HG02610 (cell line): ENCODE results near the gene BRSK1.

Experiments used
- ATAC-seq: cut with Tn5 transposase; IDR thresholded peaks from one replicate; pipeline ENCODE4 v1.9.1; 2021; ENCODE audit warnings: mild to moderate bottlenecking, moderate library complexity; ENCODE audit not compliant: unreplicated experiment

Gene BRSK1

DNA sequence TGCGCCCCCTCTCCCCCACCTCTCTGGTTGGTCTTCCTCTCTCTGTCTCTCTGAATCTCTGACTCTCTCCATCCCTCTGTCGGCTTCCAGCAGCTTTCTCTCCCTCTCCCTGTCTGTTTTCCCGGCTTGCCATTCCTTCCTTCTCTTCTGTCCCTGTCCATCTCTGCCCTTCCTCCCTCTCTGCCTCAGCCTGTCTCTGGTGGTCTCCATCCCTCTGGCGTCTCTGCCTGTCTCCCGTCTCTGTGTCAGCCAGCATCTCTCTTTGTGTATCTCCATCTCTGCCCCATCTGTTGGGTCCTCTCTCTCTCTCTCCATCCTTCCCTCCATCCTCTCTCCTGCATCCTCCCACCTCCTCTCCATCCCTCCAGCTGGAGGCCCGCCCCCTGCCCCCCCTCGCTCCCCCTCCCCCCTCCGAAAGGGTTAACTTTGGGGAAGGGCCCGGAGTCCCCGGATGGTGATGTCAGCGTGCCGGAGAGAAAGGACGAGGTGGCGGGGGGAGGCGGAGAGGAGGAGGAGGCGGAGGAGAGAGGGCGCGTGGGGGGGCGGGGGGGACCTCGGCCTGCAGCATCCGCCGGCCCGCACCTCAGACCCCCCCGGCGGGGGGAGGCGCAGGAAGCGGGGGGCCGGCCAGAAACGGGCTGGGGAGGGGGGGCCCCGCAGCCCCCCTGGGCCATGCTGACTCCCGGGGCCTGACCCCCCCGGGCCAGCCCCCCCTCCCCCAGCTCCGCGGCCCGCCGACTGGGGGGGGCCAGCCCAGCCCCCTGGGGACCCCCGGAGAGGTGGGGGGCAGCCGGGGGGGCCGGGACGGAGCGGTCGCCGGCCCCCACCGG is at the start of gene BRSK1:
Gene BRSK1, plus strand, starts transcription at position 450 of the 830 bp plus-strand sequence. CDS start 446 bp downstream, outside the sequence.
- ATAC-seq = no peak

DNA sequence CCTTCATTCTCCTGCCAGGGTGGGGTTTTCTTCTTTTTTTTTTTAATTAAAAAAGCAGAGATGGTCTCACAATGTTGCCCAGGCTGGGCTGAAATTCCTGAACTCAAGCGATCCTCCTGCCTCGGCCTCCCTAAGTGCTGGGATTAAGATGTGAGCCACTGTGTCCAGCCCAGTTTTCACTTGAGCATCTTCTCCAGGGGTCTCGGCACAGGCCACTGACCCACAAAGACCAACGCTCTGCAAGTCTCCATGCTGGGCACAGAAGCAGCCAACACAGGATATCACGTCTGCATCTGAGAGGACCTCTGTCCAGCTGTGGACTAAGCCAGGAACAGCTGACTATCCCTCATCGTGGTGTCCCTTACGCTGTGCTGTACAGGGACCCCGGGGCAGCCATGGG is 45.8 kb upstream of the BRSK1 start:
- ATAC-seq = no peak

DNA sequence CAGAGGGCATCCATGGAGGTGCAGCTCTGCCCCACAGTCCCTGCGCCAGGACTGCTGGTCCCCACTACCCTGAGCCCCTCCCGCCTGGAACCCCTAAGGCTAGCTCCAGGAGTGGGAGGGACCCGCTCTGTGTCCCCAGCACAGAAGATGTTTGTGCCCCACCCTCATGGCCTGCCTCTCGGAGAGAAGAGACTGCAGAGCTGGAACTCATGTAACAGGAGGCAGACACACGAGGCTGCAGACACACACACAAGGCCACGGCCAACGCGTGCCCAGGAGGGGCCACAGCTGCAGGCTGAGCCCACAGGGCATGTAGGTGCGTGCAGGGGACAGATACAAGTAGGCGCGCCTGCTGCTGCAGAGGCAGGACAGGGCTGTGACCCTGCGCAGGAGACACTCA is 44.8 kb upstream of the BRSK1 start:
- ATAC-seq = no peak

- no peak for ATAC-seq
These were observed 43.1 kb upstream of the BRSK1 start for GRCh38 chr19:55240713-55241020.

DNA sequence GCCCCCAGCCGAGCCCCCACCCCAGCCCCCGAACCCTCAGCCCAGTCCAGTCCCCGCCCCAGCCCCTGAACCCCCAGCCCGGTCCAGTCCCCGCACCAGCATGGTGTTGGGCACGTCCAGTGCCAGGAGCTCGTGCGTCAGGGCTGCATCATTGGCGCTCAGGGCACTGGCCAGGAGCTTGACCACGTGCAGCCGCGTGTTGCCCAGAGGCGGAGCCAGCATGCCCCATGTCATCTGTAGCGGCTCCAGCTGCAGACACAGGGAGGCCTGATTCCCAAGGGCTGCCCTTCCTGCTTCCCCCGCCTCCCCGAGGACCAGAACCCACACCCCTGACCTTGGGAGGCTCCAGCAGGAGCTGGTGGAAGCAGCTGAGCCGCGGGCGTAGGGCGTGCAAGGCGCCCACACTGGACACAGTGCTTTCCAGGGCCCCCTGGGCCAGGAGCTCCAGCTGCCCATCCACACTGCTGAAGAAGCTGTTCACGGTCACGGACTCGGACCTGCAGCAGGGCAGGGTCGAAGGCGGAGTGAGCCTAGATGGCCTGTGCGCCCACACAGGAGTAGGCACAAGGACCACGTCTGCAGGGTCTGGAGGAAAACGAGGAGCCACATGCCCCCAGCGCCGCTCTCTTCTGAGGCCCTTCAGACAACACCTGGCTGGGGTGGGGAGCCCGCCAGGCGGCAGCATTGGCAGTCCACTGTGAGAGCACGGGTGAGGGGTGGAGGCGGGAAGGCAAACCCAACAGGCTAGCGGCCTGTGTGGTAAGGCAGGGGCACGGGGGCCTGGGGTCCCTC is 42.5 kb upstream of the BRSK1 start:
- ATAC-seq = no peak

- ATAC-seq = no peak
These were observed 41.8 kb upstream of the BRSK1 start for GRCh38 chr19:55241935-55242464.

- ATAC-seq = no peak
These were observed 41.3 kb upstream of the BRSK1 start for GRCh38 chr19:55242517-55242916.

DNA sequence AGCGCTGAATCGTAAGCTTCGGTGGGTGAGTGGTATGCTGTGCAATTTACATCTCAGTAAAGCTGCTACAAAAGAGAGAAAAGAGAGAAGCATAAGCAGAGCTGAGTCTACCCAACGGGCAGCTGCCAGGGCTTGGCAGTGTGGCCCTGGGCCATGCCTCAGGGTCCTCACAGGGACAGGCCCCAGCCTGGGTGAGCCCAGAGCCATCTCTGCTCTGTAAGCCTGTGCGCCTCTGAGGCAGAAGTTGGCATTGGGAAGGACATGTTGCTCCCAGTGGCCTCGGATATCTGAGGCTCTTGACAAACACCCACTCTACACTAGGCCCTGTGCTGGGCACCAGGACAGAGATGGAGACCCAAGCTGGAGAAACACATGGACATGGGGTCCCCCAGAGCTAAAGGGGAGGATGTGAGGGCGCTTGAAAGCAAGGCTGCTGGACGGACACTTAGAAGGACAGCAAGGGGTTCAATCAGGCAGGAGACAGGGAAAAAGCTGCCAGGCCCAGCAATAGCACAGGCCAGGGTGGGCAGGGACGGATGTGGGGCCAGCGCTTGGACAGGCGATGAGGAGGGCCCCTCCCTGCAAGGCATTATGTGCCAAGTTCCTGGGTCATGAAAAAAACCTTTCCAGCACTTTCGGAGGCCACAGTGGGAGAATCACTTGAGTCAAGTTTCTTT is 39.7 kb upstream of the BRSK1 start:
- ATAC-seq = no peak

GRCh38 chr19:55245236-55245904 is 38.4 kb upstream of the BRSK1 start:
- ATAC-seq = no peak

DNA sequence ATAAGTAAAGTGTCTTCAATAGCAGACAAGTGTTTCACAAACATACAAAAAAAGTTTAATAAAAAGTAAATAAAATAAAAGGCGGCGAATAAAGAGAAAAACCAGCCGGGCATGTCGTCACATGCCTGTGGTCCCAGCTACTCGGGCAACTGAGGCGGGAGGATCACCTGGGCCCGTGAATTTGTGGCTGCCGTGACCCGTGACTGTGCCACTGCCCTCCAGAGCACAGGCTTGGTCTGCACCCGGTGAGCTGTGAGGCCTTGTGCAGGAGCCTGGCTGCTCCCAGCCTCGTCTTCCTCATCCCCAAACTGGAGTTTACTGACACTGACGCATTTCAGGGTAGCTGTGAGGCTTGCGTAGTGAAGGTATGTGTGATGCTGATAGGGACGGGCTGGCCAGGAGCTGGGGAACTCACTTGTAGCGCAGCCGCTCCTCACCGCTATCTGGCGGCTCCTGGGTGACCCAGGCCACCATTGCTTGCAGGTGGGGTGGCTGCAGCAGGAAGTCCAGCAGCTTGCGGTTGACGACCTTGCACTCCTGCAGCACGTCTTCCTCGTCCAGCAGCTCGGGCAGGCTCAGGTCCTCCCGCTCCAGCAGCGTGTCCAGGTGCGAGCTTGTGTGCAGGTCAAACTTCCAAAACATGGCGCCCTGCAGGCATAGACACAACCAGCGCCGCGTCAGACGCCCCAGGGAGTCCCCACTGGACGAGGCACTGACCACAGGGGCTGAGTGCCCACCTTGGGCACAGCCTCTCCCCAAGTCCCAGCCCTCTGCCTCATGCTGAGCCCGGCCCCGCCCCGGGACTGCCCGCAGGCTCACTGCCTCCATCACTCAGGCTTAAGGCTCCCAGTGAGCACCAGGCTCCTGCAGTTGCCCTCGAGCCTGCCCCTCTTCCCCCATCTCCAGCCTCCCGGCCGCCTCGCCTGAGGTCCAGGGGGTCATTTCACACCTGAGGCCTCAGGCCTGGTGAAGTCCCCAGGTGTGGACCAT is 37.0 kb upstream of the BRSK1 start:
- no peak for ATAC-seq

GRCh38 chr19:55247621-55248099 is 36.1 kb upstream of the BRSK1 start:
- ATAC-seq = no peak

GRCh38 chr19:55248166-55248675 is 35.6 kb upstream of the BRSK1 start:
- ATAC-seq = no peak

DNA sequence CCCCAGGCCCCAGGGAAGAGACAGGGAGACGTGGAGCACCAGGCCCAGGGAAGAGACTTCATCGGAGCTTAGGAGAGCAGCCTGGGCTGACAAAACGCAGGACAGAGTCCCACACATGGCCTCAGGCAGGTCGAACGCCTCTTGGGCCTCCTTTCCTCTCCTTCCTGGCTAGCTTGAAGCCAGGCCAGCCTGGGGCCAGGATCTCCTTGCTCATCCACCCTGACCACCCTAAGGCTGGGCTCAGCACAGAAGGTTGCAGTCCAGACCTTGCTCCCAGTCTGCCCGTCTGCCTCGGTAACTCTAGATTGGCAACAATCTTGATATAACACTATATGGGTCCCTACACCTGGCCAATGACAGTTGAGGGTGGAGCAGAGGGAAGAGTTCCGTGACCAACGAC is 35.1 kb upstream of the BRSK1 start:
- ATAC-seq = no peak

- ATAC-seq = no peak
These were observed 34.0 kb upstream of the BRSK1 start for GRCh38 chr19:55249841-55250240.

DNA sequence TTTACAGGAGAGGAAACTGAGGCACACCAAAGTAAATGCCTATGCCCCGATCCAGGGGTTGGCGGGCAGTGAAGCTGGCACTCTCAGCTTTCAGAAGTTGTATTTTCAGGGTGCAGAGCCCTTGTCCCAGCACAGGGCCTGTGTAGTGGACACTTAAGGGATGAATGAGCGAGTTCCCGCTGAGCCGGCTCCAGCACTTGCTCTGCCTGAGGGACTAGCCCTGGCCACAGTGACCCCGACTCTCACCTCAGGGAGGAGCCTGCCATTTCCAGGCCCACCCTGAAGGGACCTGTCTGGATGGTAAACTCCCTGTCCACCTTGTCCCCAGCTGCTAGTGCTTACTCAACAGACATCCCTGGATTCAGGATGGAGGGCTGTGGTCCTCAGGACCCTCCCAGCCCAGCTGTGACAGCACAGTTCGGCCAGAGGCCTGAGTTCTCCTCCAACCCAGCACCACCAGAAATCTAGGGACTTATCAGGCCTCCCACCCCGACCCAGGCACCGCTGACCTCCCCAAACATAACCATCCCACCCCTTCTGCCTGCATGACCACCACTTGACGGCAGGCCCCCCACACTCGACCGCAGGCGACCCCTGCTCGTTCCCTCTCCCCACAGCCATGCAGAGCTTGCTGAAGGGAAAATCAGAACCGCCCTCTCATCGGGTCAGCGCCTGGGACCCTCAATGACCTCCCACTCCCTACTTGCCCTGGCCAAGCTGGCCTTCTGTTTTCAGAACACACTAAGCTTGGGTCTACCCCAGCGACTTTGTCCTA is 33.3 kb upstream of the BRSK1 start:
- ATAC-seq = no peak

DNA sequence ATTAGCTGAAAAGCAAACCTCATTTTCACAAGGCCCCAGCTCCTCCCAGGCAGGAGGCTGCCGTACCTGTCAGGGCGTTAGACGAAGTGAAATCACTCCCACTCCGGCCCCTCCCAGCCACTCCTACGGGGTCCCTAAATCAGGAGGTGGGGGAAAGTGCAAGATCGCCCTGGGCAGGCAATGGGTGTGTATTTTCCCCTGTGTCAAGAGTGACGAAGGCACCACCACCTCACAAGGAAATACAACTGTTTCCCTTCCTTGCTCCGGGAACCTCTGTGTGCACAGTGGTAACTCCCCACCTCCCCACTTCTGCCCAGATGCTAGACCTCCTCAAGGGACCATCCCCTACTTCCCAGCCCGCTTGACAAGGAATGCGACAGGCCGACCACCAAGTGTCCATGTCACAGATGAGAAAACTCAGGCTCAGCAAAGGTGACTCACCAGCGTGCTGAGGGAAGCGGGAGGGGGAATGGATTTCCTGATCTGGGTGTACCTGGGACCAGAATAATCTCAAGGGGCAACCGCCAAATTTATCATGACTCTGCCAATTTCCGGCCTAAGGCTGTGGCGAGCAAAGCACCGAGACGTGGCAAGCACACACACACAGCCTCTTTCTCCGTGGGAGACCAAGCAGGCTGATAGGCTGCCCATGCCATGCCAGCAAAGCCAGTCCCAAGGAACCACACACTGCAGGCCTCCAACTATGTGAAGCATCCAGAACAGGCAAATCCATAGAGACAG is 32.3 kb upstream of the BRSK1 start:
- no peak for ATAC-seq

- no peak for ATAC-seq
These were observed 30.8 kb upstream of the BRSK1 start for GRCh38 chr19:55252760-55253663.
